ENCODE results near the gene PKNOX1. TPM values are rescaled to one million over a fixed set of nuclear protein-coding genes. Genes with fewer than 3 reads are reported as not detected.

PKNOX1 gene
- total and polyA plus RNA-seq, 7 donors = 3.6 to 19.4 (median 9.6) TPM

GRCh38 chr21:42980312-42981213 lies 6.2 kb downstream of the PKNOX1 start:
- Histone ChIP-seq H3K4me3 (no peak overlapping the region), H3K4me1 (peaks cover 0 to 33% (median 29%) of the 10 kb centered on the region in 4 donors), H3K27ac (peak overlapping the region in 3 of 4 donors; percentile 4 to 43 (median 23)), H3K9me3 (no peaks in the 10 kb centered on the region), H3K36me3 (peaks cover 0 to 9% (median 0%) of the 10 kb centered on the region in 4 donors), H3K27me3 (no peaks in the 10 kb centered on the region)
- TF ChIP-seq EP300 (IDR thresholded peaks at IDR 0.05) (no peak), POLR2AphosphoS5 (IDR thresholded peaks at IDR 0.05) (no peak), CTCF (IDR thresholded peaks at IDR 0.05) (no peak), POLR2A (IDR thresholded peaks at IDR 0.05) (no peak)
- WGBS, 2 donors = 79% methylated on average over 10 of the region's 10 CpGs
- intact Hi-C loops (cut with DNase I) = no loop called here
- DNase-seq = no peak

- peaks cover 0 to 9% (median 0%) of the 10 kb centered on the region in 4 donors for H3K36me3 ChIP-seq
Observed at GRCh38 chr21:42981214-42981523, 6.8 kb downstream of the PKNOX1 start.

GRCh38 chr21:42981862-42982261 lies 7.5 kb downstream of the PKNOX1 start:
- TF ChIP-seq POLR2A (IDR thresholded peaks at IDR 0.05) = no peak
- peaks cover 0 to 8% (median 0%) of the 10 kb centered on the region in 4 donors for H3K36me3 ChIP-seq
- no peak for DNase-seq
- intact Hi-C loops (cut with DNase I) = no loop called here
- peak overlapping the region in 3 of 4 donors; percentile 4 to 43 (median 23) for H3K27ac ChIP-seq
- H3K27me3 ChIP-seq = no peaks in the 10 kb centered on the region
- H3K4me3 ChIP-seq = no peak overlapping the region
- peaks cover 0 to 22% (median 17%) of the 10 kb centered on the region in 4 donors for H3K4me1 ChIP-seq
- no peaks in the 10 kb centered on the region for H3K9me3 ChIP-seq
- 96 to 98% methylated on average over 4 of the region's 4 CpGs for whole genome bisulfite sequencing, 2 donors

More at GRCh38 chr21:42981214-42981523, 6.8 kb downstream of the PKNOX1 start:
- Histone ChIP-seq H3K4me3 (no peak overlapping the region), H3K4me1 (peaks cover 0 to 28% (median 24%) of the 10 kb centered on the region in 4 donors), H3K27ac (peak overlapping the region in 3 of 4 donors; percentile 4 to 43 (median 23)), H3K9me3 (no peaks in the 10 kb centered on the region), H3K27me3 (no peaks in the 10 kb centered on the region)
- intact Hi-C loops (cut with DNase I) = no loop called here
- 79 to 85% methylated on average over 5 of the region's 5 CpGs for WGBS, 2 donors
- no peak for DNase-seq
- TF ChIP-seq POLR2A (IDR thresholded peaks at IDR 0.05) = no peak

- TF ChIP-seq POLR2A (IDR thresholded peaks at IDR 0.05) = no peak
- no peak for TF ChIP-seq CTCF (IDR thresholded peaks at IDR 0.05)
- TF ChIP-seq EP300 (IDR thresholded peaks at IDR 0.05) = no peak
- TF ChIP-seq POLR2AphosphoS5 (IDR thresholded peaks at IDR 0.05) = no peak
- no peak for DNase-seq
- Histone ChIP-seq H3K4me1 (peaks cover 0 to 18% (median 16%) of the 10 kb centered on the region in 4 donors), H3K36me3 (peaks cover 0 to 5% (median 0%) of the 10 kb centered on the region in 4 donors), H3K27me3 (no peaks in the 10 kb centered on the region), H3K27ac (no peak overlapping the region), H3K4me3 (no peak overlapping the region), H3K9me3 (no peaks in the 10 kb centered on the region)
- intact Hi-C loops (cut with DNase I) = no loop called here
- WGBS, 2 donors = 68 to 87% methylated on average over 2 of the region's 2 CpGs
Observed at GRCh38 chr21:42983103-42983502, 8.7 kb downstream of the PKNOX1 start.

- no peak for DNase-seq
- Histone ChIP-seq H3K4me3 (no peak overlapping the region), H3K9me3 (no peaks in the 10 kb centered on the region), H3K36me3 (peaks cover 0 to 5% (median 0%) of the 10 kb centered on the region in 4 donors), H3K27me3 (no peaks in the 10 kb centered on the region), H3K4me1 (peaks cover 0 to 18% (median 16%) of the 10 kb centered on the region in 4 donors), H3K27ac (no peak overlapping the region)
- intact Hi-C loops (cut with DNase I) = no loop called here
- no peak for TF ChIP-seq EP300 (IDR thresholded peaks at IDR 0.05)
- TF ChIP-seq POLR2A (IDR thresholded peaks at IDR 0.05) = no peak
- no peak for TF ChIP-seq CTCF (IDR thresholded peaks at IDR 0.05)
- no peak for TF ChIP-seq POLR2AphosphoS5 (IDR thresholded peaks at IDR 0.05)
- WGBS, 2 donors = 87% methylated on average over 5 of the region's 5 CpGs
Observed at GRCh38 chr21:42983869-42984268, 9.5 kb downstream of the PKNOX1 start.
